H1 (cell line): ENCODE results near the gene COL4A2.

Experiments used
- BACH1 ChIP-seq: IDR thresholded peaks from 2 replicates; pipeline ENCODE4 v1.6.1; 2012; ENCODE audit warnings: low read length, improper control_type of control experiment
- CTCF ChIP-seq, 3 experiments: IDR thresholded peaks; 1 replicate in 2 of 3; 2 replicates in 1 of 3; pipeline versions ENCODE4 v1.5.1 to v1.6.1; 2011; ENCODE audit warnings: low read length in 3 of 3, mild to moderate bottlenecking in 3 of 3, inconsistent platforms in 2 of 3, low read depth in 1 of 3, moderate library complexity in 1 of 3; ENCODE audit not compliant: insufficient read depth in 1 of 3; ENCODE audit errors: control extremely low read depth in 1 of 3
- MAX ChIP-seq: IDR thresholded peaks from 2 replicates; pipeline ENCODE4 v1.6.1; 2012; ENCODE audit warnings: inconsistent platforms
- SP2 ChIP-seq: IDR thresholded peaks from 2 replicates; pipeline ENCODE4 v1.6.1; 2012; ENCODE audit warnings: mild to moderate bottlenecking, low read length, inconsistent platforms
- TF ChIP-seq, protein P1 (sequence below): IDR thresholded peaks from 2 replicates; pipeline ENCODE4 v1.6.1; 2011; ENCODE audit warnings: low read length, improper control_type of control experiment
- TF ChIP-seq, protein P2 (sequence below): IDR thresholded peaks from 2 replicates; pipeline ENCODE4 v1.6.1; 2011; ENCODE audit warnings: low read depth, mild to moderate bottlenecking, low read length; ENCODE audit not compliant: insufficient read depth

- TF ChIP-seq CTCF (IDR thresholded peaks at IDR 0.05; ENCODE audit: control extremely low read depth in 1 of 3, insufficient read depth in 1 of 3, low read depth in 1 of 3, low read length in 3 of 3) (no peak), BACH1 (no peak), SP2 (no peak), MAX (no peak)
- TF ChIP-seq, protein P1, sequence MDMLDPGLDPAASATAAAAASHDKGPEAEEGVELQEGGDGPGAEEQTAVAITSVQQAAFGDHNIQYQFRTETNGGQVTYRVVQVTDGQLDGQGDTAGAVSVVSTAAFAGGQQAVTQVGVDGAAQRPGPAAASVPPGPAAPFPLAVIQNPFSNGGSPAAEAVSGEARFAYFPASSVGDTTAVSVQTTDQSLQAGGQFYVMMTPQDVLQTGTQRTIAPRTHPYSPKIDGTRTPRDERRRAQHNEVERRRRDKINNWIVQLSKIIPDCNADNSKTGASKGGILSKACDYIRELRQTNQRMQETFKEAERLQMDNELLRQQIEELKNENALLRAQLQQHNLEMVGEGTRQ, result no peak
- TF ChIP-seq, protein P2, sequence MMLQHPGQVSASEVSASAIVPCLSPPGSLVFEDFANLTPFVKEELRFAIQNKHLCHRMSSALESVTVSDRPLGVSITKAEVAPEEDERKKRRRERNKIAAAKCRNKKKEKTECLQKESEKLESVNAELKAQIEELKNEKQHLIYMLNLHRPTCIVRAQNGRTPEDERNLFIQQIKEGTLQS, result no peak
Measured at GRCh38 chr13:110273254-110273653, 33.8 kb upstream of the COL4A2 start.
